Measurements from ENCODE around the gene FDXR.

The FDXR gene

GRCh38 chr17:74832421-74832820 is 40.4 kb downstream of the FDXR start:
- DNase-seq = no peak

GRCh38 chr17:74831444-74832146 is 41.2 kb downstream of the FDXR start:
- DNase-seq = no peak

GRCh38 chr17:74830861-74831260 is 41.9 kb downstream of the FDXR start:
- DNase-seq = no peak

GRCh38 chr17:74827800-74828199 is 45.0 kb downstream of the FDXR start:
- no peak for DNase-seq

GRCh38 chr17:74825952-74826719 is 46.7 kb downstream of the FDXR start:
- no peak for DNase-seq

- DNase-seq = no peak
Observed at GRCh38 chr17:74824961-74825627, 47.7 kb downstream of the FDXR start.

GRCh38 chr17:74822939-74823367 is 49.8 kb downstream of the FDXR start:
- no peak for DNase-seq

GRCh38 chr17:74822335-74822938 is 50.4 kb downstream of the FDXR start:
- no peak for DNase-seq

- no peak for DNase-seq
Observed at GRCh38 chr17:74821655-74822334, 51.0 kb downstream of the FDXR start.

GRCh38 chr17:74819801-74820436 is 52.9 kb downstream of the FDXR start:
- DNase-seq = no peak

GRCh38 chr17:74818291-74818938 is 54.4 kb downstream of the FDXR start:
- no peak for DNase-seq

- DNase-seq = no peak
Observed at GRCh38 chr17:74816905-74817620, 55.7 kb downstream of the FDXR start.

GRCh38 chr17:74815550-74816370 is 57.0 kb downstream of the FDXR start:
- DNase-seq = no peak

- no peak for DNase-seq
Observed at GRCh38 chr17:74815067-74815466, 57.7 kb downstream of the FDXR start.

GRCh38 chr17:74814453-74814852 is 58.3 kb downstream of the FDXR start:
- DNase-seq = no peak
